Measurements from ENCODE around the gene MRPL24.

Gene MRPL24

DNA sequence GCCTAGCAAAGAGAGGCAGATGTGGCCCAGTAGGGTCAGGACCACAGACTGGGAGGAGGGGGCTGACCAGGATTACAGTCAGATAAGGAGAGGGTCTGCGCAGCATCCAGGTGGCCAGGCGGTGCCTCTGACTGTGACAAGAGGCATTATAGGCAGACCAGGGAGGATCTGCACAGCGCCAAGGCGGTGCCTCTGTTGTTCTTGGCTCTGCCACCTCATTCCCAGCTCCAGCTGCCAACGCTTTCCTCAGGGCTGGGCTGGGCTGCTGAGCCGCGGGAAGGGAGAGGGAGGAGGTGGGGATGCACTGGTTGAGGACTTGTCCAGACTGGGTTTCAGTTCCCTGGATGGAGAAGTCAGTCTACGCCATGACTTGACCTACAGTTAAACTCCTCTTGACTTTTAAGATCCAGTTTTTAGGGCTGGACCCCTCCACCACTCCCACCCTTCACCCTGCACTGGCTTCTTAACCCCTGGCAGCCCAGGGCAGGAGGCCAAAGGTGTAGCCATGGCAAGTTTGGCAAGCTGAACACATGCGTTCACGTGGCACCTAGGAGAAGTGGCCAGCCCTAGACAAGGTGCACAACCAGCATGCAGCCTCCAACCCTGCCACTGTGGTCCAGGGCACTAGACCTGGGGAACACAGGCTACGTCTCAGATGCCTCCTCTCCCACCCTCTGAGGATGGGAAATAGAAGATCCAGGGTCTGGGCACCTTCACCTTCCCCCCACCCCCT lies 31.0 kb downstream of the MRPL24 start:
- TF ChIP-seq, protein P1, sequence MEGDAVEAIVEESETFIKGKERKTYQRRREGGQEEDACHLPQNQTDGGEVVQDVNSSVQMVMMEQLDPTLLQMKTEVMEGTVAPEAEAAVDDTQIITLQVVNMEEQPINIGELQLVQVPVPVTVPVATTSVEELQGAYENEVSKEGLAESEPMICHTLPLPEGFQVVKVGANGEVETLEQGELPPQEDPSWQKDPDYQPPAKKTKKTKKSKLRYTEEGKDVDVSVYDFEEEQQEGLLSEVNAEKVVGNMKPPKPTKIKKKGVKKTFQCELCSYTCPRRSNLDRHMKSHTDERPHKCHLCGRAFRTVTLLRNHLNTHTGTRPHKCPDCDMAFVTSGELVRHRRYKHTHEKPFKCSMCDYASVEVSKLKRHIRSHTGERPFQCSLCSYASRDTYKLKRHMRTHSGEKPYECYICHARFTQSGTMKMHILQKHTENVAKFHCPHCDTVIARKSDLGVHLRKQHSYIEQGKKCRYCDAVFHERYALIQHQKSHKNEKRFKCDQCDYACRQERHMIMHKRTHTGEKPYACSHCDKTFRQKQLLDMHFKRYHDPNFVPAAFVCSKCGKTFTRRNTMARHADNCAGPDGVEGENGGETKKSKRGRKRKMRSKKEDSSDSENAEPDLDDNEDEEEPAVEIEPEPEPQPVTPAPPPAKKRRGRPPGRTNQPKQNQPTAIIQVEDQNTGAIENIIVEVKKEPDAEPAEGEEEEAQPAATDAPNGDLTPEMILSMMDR (IDR thresholded peaks at IDR 0.05; ENCODE audit: unreplicated experiment in 3 of 3) = no peak
- Mint-ChIP-seq H3K27me3 (ENCODE audit: low read depth) (no peaks in the 10 kb centered on the region), H3K9me3 (no peaks in the 10 kb centered on the region)

DNA sequence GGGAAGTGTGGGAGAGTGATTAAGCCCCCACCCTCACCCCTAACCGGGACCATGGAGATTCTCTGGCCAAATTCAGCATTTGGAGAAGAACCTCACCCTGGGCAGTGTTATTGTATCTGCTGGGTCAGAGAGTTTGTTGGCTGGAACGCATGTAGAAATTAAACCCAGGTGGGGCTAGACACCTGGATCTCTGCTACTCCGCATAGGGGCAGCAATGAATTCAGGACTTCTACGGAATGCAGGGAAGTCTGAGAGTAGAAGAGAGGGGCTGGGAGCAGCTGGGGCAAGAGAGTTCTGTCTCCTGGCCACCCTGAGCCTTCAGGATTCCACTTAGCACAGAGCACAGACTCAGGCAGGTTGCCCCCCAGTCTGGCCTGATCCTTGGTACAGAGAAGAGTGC lies 31.9 kb downstream of the MRPL24 start:
- H3K4me3 Mint-ChIP-seq = peak overlapping the region in 2 of 3 experiments; percentile 5 to 19
- no peaks in the 10 kb centered on the region for H3K36me3 Mint-ChIP-seq (ENCODE audit: low read depth)
- TF ChIP-seq, protein P1 (IDR thresholded peaks at IDR 0.05; ENCODE audit: unreplicated experiment in 3 of 3) = no peak
- H3K27me3 Mint-ChIP-seq (ENCODE audit: low read depth) = no peaks in the 10 kb centered on the region
- peaks cover 62% of the 10 kb centered on the region for H3K4me1 Mint-ChIP-seq
- H3K27ac Mint-ChIP-seq = peak overlapping the region; percentile 97 to 98 (median 98)
- no peaks in the 10 kb centered on the region for H3K9me3 Mint-ChIP-seq

More for the DNA sequence above, 31.0 kb downstream of the MRPL24 start:
- H3K4me3 Mint-ChIP-seq = peak overlapping the region in 1 of 3 experiments; percentile 58
- H3K27ac Mint-ChIP-seq = peak overlapping the region; percentile 97 to 98 (median 98)
- H3K36me3 Mint-ChIP-seq (ENCODE audit: low read depth) = peaks cover 3% of the 10 kb centered on the region
- peaks cover 59% of the 10 kb centered on the region for H3K4me1 Mint-ChIP-seq

DNA sequence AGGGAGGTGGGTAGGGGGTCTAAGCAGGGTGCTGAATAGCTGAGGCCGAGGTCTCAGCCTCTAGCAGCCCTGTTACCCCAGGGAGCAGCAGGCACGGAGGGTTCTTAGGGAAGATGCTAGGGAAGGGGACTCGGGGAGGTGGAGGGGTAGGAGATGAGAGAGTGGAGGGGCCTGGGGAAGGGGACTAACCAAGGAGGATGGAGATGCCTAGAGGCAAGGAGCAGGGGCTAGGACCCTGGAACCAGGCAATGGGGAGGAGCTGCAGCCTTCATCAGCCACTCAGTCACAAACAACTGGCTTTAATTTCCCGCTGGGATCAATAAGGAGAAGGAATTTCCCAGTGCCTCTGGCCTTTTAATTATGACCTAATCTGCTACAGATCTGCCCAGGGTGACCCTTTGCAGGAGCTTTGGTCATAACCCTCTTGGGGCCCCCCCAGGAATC lies 32.6 kb downstream of the MRPL24 start:
- H3K4me1 Mint-ChIP-seq = peaks cover 70% of the 10 kb centered on the region
- TF ChIP-seq, protein P1 (IDR thresholded peaks at IDR 0.05; ENCODE audit: unreplicated experiment in 3 of 3) = no peak
- H3K36me3 Mint-ChIP-seq (ENCODE audit: low read depth) = peaks cover 2% of the 10 kb centered on the region
- no peaks in the 10 kb centered on the region for H3K27me3 Mint-ChIP-seq (ENCODE audit: low read depth)
- H3K4me3 Mint-ChIP-seq = peak overlapping the region; percentile 19 to 73 (median 33)
- peak overlapping the region; percentile 97 to 98 (median 98) for H3K27ac Mint-ChIP-seq
- no peaks in the 10 kb centered on the region for H3K9me3 Mint-ChIP-seq

DNA sequence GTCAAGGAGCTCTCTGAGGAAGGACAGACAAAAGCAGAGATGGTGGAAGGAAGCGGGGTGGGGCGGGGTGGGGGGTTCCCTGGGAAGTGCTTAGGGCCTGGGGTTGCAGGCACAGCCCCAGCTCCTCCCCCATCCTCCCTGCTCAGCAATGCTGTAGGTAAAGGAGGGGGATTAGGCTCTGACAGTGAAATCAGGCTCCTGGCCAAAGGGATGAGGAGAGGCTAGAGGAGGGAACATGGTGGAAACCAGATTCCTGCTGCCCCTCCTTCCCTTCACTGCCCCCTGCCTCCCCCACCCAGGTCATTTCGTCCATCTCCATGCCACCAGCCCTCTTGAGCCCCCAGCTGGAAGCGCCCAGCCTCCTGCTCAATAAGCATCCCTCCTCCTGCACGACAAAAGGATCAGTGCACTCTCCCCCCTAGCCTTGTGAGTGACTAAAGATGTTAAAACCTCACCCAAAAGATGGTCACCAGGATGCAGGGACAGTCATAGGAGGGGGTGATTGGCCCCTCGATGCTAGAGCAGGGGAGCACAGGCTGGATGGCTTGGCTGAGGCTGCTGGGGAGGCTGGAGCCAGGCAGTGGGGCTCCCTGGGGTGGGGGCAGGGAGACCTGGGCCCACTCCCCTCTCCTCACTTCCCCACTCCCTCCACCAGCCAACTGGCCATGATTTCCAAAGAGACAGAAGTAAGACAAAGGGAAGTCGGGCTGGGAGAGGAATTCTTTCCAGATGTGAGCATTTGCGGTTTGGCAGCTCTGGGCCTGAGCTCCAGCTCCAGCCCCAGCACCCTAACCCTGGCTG lies 33.3 kb downstream of the MRPL24 start:
- TF ChIP-seq, protein P1 (IDR thresholded peaks at IDR 0.05; ENCODE audit: unreplicated experiment in 3 of 3) = no peak

DNA sequence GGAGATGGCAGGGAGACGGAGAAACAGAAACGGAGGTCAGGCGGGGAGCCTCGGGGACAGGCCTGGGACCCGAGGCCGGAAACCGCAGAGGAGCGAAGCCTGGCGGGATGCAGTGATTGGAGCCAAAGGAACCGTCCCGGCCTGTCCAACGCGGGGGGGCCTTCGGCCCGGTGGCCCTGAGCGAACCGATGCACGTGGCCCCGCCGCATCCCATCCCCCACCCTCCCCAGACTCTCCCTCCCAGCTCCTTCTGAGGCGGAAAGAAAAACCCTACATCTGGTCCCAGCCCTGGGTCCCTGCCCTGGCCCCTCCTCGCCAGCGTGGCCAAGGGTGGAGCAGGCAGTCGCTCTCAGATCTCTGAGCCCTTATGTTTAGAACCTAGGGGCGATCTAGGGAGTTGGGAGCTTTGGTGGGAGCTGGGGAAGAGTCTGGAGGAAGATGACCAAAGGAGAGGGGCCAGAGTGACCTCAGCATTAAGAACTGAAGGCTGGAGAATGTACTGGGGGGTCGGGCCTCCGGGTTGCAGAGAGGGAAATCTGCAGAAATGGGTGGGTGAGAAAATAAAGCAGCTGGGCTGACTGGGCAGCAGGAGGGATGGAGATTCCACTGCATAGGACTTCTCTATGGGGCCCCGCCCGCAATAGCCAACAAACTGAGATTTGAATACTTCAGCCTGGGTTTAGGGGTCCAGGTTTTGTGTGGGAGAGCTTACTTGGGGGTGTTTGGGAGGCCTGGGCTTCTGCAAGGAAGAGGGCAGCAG lies 34.1 kb downstream of the MRPL24 start:
- TF ChIP-seq, protein P1 (IDR thresholded peaks at IDR 0.05; ENCODE audit: unreplicated experiment in 3 of 3) = no peak
- peaks cover 66% of the 10 kb centered on the region for H3K4me1 Mint-ChIP-seq
- H3K4me3 Mint-ChIP-seq = peak overlapping the region; percentile 84 to 89 (median 86)
- no peaks in the 10 kb centered on the region for H3K9me3 Mint-ChIP-seq
- H3K27ac Mint-ChIP-seq = peak overlapping the region; percentile 97 to 98 (median 98)
- H3K36me3 Mint-ChIP-seq (ENCODE audit: low read depth) = peaks cover 5% of the 10 kb centered on the region
- no peaks in the 10 kb centered on the region for H3K27me3 Mint-ChIP-seq (ENCODE audit: low read depth)

More for the DNA sequence above, 33.3 kb downstream of the MRPL24 start:
- Mint-ChIP-seq H3K9me3 (no peaks in the 10 kb centered on the region), H3K4me1 (peaks cover 74% of the 10 kb centered on the region), H3K36me3 (ENCODE audit: low read depth) (peaks cover 5% of the 10 kb centered on the region), H3K27me3 (ENCODE audit: low read depth) (no peaks in the 10 kb centered on the region), H3K27ac (peak overlapping the region; percentile 97 to 98 (median 98)), H3K4me3 (peak overlapping the region; percentile 71 to 86 (median 73))
